Measurements from ENCODE around the gene VARS1. TPM values are rescaled to one million over a fixed set of nuclear protein-coding genes. Genes with fewer than 3 reads are reported as not detected.

Gene VARS1
- total and polyA plus RNA-seq, 2 experiments from 2014 or later, result 71.2 to 137 TPM

DNA sequence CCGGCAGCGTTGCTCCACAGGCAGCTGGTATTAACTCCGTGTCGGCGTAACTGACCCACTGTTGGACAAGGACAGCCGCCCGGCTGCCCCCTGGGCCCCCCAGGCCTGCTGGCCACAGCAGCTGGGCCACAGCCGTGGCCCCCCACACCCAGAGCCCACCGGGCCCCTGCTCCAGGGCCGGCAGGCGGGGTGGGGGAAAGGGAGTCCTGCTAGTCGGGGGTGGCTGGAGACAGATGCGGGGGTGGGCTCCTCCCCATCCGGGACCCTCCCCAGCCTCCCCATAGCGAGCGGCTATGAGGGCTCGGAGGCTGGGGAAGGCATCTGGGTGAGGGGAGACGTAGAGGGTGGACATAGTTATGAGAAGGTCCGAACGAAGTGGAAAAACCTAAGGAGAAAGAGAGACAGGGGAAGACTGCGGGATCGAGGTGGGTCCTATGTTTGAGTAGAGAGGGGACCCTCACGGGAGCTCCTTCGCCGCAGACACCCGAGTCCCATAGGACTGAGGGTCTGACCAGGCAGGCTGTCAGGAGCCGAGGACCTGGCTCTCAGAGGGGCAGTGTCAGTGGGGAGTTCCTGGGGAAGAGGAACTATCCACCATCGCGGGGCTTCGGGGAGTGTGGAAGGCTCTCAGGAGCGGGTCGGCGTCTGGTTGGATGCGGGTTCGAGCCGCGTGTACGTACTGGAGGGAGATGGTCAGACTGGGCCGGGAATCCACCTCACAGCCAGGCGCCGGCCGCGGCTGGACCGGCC, 511 bp downstream of the VARS1 start:
- Histone ChIP-seq H3K36me3 (ENCODE audit: insufficient read depth) (peaks cover 14% of the 10 kb centered on the region), H3K4me2 (peak overlapping the region; percentile 98), H3K4me3 (peak overlapping the region; percentile 99), H3K27ac (ENCODE audit: low read depth) (peak overlapping the region; percentile 78; the same call in 1 of the 2 replicates), H2AFZ (peak overlapping the region; percentile 91), H3K9me2 (ENCODE audit: insufficient read depth) (no peaks in the 10 kb centered on the region), H3K79me2 (replicated peaks; ENCODE audit: insufficient read depth) (peaks cover 22% of the 10 kb centered on the region), H3K4me1 (ENCODE audit: insufficient read depth) (no peaks in the 10 kb centered on the region; the same call in 1 of the 2 replicates), H3K27me3 (ENCODE audit: insufficient read depth) (no peaks in the 10 kb centered on the region), H4K20me1 (replicated peaks; ENCODE audit: insufficient read depth) (0 out of 2 replicates have a peak, but pooled peaks cover 5% of the 10 kb centered on the region), H3F3A (replicated peaks; ENCODE audit: low read depth) (peaks cover 35% of the 10 kb centered on the region)
- ATAC-seq, result peak; percentile 28
- Mint-ChIP-seq H3K9me3 (no peaks in the 10 kb centered on the region), H3K36me3 (ENCODE audit: low read depth) (peaks cover 49% of the 10 kb centered on the region), H3K4me3 (peak overlapping the region; percentile 95), H3K4me1 (peaks cover 9% of the 10 kb centered on the region), H3K27ac (peak overlapping the region; percentile 97), H3K27me3 (ENCODE audit: insufficient read depth, low read depth, poor library complexity) (peaks cover 13% of the 10 kb centered on the region)
- TF ChIP-seq ZNF331 (CRISPR knock-in tag; IDR thresholded peaks at IDR 0.05; ENCODE audit: low read depth), result no peak
- no peak for TF ChIP-seq ZNF462 (CRISPR knock-in tag; IDR thresholded peaks at IDR 0.05)
- TF ChIP-seq, protein P1, sequence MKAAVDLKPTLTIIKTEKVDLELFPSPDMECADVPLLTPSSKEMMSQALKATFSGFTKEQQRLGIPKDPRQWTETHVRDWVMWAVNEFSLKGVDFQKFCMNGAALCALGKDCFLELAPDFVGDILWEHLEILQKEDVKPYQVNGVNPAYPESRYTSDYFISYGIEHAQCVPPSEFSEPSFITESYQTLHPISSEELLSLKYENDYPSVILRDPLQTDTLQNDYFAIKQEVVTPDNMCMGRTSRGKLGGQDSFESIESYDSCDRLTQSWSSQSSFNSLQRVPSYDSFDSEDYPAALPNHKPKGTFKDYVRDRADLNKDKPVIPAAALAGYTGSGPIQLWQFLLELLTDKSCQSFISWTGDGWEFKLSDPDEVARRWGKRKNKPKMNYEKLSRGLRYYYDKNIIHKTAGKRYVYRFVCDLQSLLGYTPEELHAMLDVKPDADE (IDR thresholded peaks at IDR 0.05), result no peak
- TF ChIP-seq CREB1 (CRISPR knock-in tag; IDR thresholded peaks at IDR 0.05; ENCODE audit: low read depth), result no peak
- TF ChIP-seq EZH2phosphoT487 (IDR thresholded peaks at IDR 0.05; ENCODE audit: unreplicated experiment), result no peak
- TF ChIP-seq POLR2AphosphoS5 (IDR thresholded peaks at IDR 0.05; ENCODE audit: low read depth), result no peak
- TF ChIP-seq EZH2 (IDR thresholded peaks at IDR 0.05; ENCODE audit: low read depth, unreplicated experiment), result no peak
- TF ChIP-seq, protein P2, sequence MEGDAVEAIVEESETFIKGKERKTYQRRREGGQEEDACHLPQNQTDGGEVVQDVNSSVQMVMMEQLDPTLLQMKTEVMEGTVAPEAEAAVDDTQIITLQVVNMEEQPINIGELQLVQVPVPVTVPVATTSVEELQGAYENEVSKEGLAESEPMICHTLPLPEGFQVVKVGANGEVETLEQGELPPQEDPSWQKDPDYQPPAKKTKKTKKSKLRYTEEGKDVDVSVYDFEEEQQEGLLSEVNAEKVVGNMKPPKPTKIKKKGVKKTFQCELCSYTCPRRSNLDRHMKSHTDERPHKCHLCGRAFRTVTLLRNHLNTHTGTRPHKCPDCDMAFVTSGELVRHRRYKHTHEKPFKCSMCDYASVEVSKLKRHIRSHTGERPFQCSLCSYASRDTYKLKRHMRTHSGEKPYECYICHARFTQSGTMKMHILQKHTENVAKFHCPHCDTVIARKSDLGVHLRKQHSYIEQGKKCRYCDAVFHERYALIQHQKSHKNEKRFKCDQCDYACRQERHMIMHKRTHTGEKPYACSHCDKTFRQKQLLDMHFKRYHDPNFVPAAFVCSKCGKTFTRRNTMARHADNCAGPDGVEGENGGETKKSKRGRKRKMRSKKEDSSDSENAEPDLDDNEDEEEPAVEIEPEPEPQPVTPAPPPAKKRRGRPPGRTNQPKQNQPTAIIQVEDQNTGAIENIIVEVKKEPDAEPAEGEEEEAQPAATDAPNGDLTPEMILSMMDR (conservative IDR thresholded peaks at IDR 0.05; ENCODE audit: low read depth in 2 of 2), result no peak
- no peak for TF ChIP-seq STAT1 (IDR thresholded peaks at IDR 0.05; ENCODE audit: unreplicated experiment)
- DNase-seq (ENCODE audit: low spot score), result peak; percentile 27

Data from GM23338 (cell line).